H9 (cell line): ENCODE measurements around the gene FBXO41. TPM values are rescaled to one million over a fixed set of nuclear protein-coding genes. Genes with fewer than 3 reads are reported as not detected.
A peak's percentile ranks its signal among the peaks of the same experiment; 100 is the strongest.

Experiments used
- DNase-seq: peaks from one replicate; pipeline ENCODE4 v3.0.0-alpha.2; 2017
- H2AFZ ChIP-seq: one replicate; pipeline ENCODE4 v1.6.1; 2013; ENCODE audit warnings: mild to moderate bottlenecking, low read length, control low read depth, moderate library complexity
- H2AK5ac ChIP-seq: 2 replicates; pipeline ENCODE4 v1.6.1; 2013; ENCODE audit warnings: low read length, control low read depth, mixed read lengths; ENCODE audit not compliant: insufficient read length
- H2BK120ac ChIP-seq: one replicate; pipeline ENCODE4 v1.6.1; 2013; ENCODE audit warnings: low read depth, mild to moderate bottlenecking, low read length, control low read depth, inconsistent platforms; ENCODE audit not compliant: poor library complexity, severe bottlenecking
- H2BK12ac ChIP-seq: 2 replicates; pipeline ENCODE4 v1.6.1; 2013; ENCODE audit warnings: low read length, control low read depth, mixed read lengths, low read depth; ENCODE audit not compliant: insufficient read length
- H2BK15ac ChIP-seq: 2 replicates; pipeline ENCODE4 v1.6.1; 2013; ENCODE audit warnings: low read depth, low read length, control low read depth
- H2BK20ac ChIP-seq: one replicate; pipeline ENCODE4 v1.6.1; 2013; ENCODE audit warnings: low read depth, mild to moderate bottlenecking, low read length, control low read depth, inconsistent platforms; ENCODE audit not compliant: poor library complexity, severe bottlenecking
- H2BK5ac ChIP-seq: 2 replicates; pipeline ENCODE4 v1.6.1; 2013; ENCODE audit warnings: low read length, control low read depth, mixed read lengths; ENCODE audit not compliant: insufficient read length
- H3K14ac ChIP-seq: 2 replicates; pipeline ENCODE4 v1.6.1; 2013; ENCODE audit warnings: low read length, control low read depth; ENCODE audit not compliant: insufficient read depth
- H3K18ac ChIP-seq: 2 replicates; pipeline ENCODE4 v1.6.1; 2013; ENCODE audit warnings: low read depth, mild to moderate bottlenecking, mixed read lengths, low read length, control low read depth; ENCODE audit not compliant: insufficient read length
- H3K23ac ChIP-seq: 2 replicates; pipeline ENCODE4 v1.6.1; 2013; ENCODE audit warnings: low read length, control low read depth, mixed read lengths, low read depth; ENCODE audit not compliant: insufficient read length
- H3K23me2 ChIP-seq: 2 replicates; pipeline ENCODE4 v1.6.1; 2013; ENCODE audit warnings: low read depth, mild to moderate bottlenecking, mixed read lengths, low read length, control low read depth; ENCODE audit not compliant: insufficient read length, poor library complexity, severe bottlenecking
- H3K27ac ChIP-seq: 2 replicates; pipeline ENCODE4 v1.5.1; 2013; ENCODE audit warnings: low read length, control low read depth, mixed read lengths, low read depth; ENCODE audit not compliant: insufficient read length
- H3K27me3 ChIP-seq: 2 replicates; pipeline ENCODE4 v1.6.1; 2013; ENCODE audit warnings: low read length, control low read depth, inconsistent platforms; ENCODE audit not compliant: insufficient read depth
- H3K4ac ChIP-seq: 2 replicates; pipeline ENCODE4 v1.6.1; 2013; ENCODE audit warnings: low read depth, mild to moderate bottlenecking, control low read depth, inconsistent platforms, low read length, moderate library complexity
- H3K4me1 ChIP-seq: 2 replicates; pipeline ENCODE4 v1.6.1; 2013; ENCODE audit warnings: low read length, control low read depth, inconsistent platforms; ENCODE audit not compliant: insufficient read depth
- H3K4me2 ChIP-seq: 2 replicates; pipeline ENCODE4 v1.6.1; 2013; ENCODE audit warnings: low read length, control low read depth, mixed read lengths; ENCODE audit not compliant: insufficient read length, insufficient read depth
- H3K56ac ChIP-seq: 2 replicates; pipeline ENCODE4 v1.6.1; 2013; ENCODE audit warnings: low read depth, mild to moderate bottlenecking, mixed read lengths, low read length, control low read depth; ENCODE audit not compliant: insufficient read length
- H3K79me1 ChIP-seq: 2 replicates; pipeline ENCODE4 v1.6.1; 2013; ENCODE audit warnings: low read depth, mild to moderate bottlenecking, moderate library complexity, low read length, control low read depth, inconsistent platforms; ENCODE audit not compliant: insufficient read depth, poor library complexity, severe bottlenecking
- H3K79me2 ChIP-seq: 2 replicates; pipeline ENCODE4 v1.6.1; 2013; ENCODE audit warnings: low read length, control low read depth, inconsistent platforms; ENCODE audit not compliant: insufficient read depth
- H3K9ac ChIP-seq: 2 replicates; pipeline ENCODE4 v1.6.1; 2013; ENCODE audit warnings: low read length, control low read depth, mixed read lengths; ENCODE audit not compliant: insufficient read length; ENCODE audit errors: extremely low read depth
- H3K9me3 ChIP-seq: one replicate; pipeline ENCODE4 v1.6.1; 2013; ENCODE audit warnings: low read depth, low read length, inconsistent platforms; ENCODE audit not compliant: control insufficient read depth
- H3T11ph ChIP-seq: one replicate; pipeline ENCODE4 v1.6.1; 2013; ENCODE audit warnings: mild to moderate bottlenecking, low read length, control low read depth, inconsistent platforms
- H4K20me1 ChIP-seq: one replicate; pipeline ENCODE4 v1.6.1; 2013; ENCODE audit not compliant: control insufficient read depth, insufficient read length, insufficient read depth
- H4K5ac ChIP-seq: 2 replicates; pipeline ENCODE4 v1.6.1; 2013; ENCODE audit warnings: low read depth, mild to moderate bottlenecking, mixed read lengths, low read length, control low read depth; ENCODE audit not compliant: insufficient read length
- H4K8ac ChIP-seq: replicated peaks from 2 replicates; pipeline ENCODE4 v1.6.1; 2013; ENCODE audit warnings: low read length, control low read depth, mixed read lengths, low read depth; ENCODE audit not compliant: insufficient read length
- H4K91ac ChIP-seq: 2 replicates; pipeline ENCODE4 v1.6.1; 2013; ENCODE audit warnings: low read depth, mild to moderate bottlenecking, moderate library complexity, mixed read lengths, low read length, control low read depth; ENCODE audit not compliant: insufficient read length
- H3K27ac Mint-ChIP-seq, 3 experiments: 2 replicates in 2 of 3; 3 replicates in 1 of 3; pipeline ENCODE4 v1.8.0; 2020 to 2021; ENCODE audit warnings: mixed read lengths in 3 of 3, mild to moderate bottlenecking in 1 of 3, moderate library complexity in 1 of 3
- H3K27me3 Mint-ChIP-seq: 2 replicates; pipeline ENCODE4 v1.8.0; 2021; ENCODE audit warnings: low read depth, mild to moderate bottlenecking, moderate library complexity, mixed read lengths
- H3K36me3 Mint-ChIP-seq, 3 experiments: 2 replicates in 2 of 3; 3 replicates in 1 of 3; pipeline ENCODE4 v1.8.0; 2020 to 2021; ENCODE audit warnings: low read depth in 3 of 3, mixed read lengths in 3 of 3; ENCODE audit not compliant: insufficient read depth in 1 of 3
- H3K4me1 Mint-ChIP-seq, 2 experiments: 2 replicates each; pipeline ENCODE4 v1.8.0; 2020; ENCODE audit warnings: mixed read lengths in 2 of 2
- H3K4me3 Mint-ChIP-seq, 2 experiments: 2 replicates in 1 of 2; 3 replicates in 1 of 2; pipeline ENCODE4 v1.8.0; 2020 to 2021; ENCODE audit warnings: mild to moderate bottlenecking in 2 of 2, mixed read lengths in 2 of 2, moderate library complexity in 1 of 2
- H3K9me3 Mint-ChIP-seq, 2 experiments: 2 replicates in 1 of 2; 3 replicates in 1 of 2; pipeline ENCODE4 v1.8.0; 2020; ENCODE audit warnings: mild to moderate bottlenecking in 2 of 2, mixed read lengths in 2 of 2, moderate library complexity in 1 of 2
- CTCF ChIP-seq: fragments of 200-600 bp; sonication (generic); conservative IDR thresholded peaks from 3 replicates; pipeline ENCODE4 v1.8.0; 2021; ENCODE audit warnings: antibody characterized with exemption, mild to moderate bottlenecking
- WGBS: extraction: QIAGEN DNeasy Blood & Tissue Kit; methylation state at CpG from one replicate; pipeline ENCODE4 v1.1.7; 2013; ENCODE audit warnings: missing lambda C conversion rate, low lambda C conversion rate, mixed read lengths; ENCODE audit not compliant: insufficient read length; ENCODE audit errors: extremely low coverage; 5-methylcytosine and 5-hydroxymethylcytosine counted together
- total RNA-seq: library from RNA; stranded (reverse); gene quantifications from 2 replicates; pipeline ENCODE4 v1.2.1, GENCODE V29; 2021

FBXO41 gene
- total RNA-seq, 1 experiment from 2014 or later = 16.2 TPM

- H2BK20ac ChIP-seq = no peak overlapping the region
- H2BK12ac ChIP-seq = no peak overlapping the region
- no peaks in the 10 kb centered on the region; a peak in 1 of 7 replicates for H3K36me3 Mint-ChIP-seq
- H4K8ac ChIP-seq = no peak overlapping the region
- peaks cover 2% of the 10 kb centered on the region; the same call in 1 of the 2 replicates for H3K27me3 ChIP-seq
- no peak for DNase-seq
- H3K56ac ChIP-seq = no peak overlapping the region
- H2AFZ ChIP-seq = no peak overlapping the region
- no CpG with 5 or more reads among the region's 43 CpGs for WGBS
- H3K23ac ChIP-seq = no peak overlapping the region
- peaks cover 3% of the 10 kb centered on the region; the same call in 1 of the 2 replicates for H3K79me2 ChIP-seq
- no peaks in the 10 kb centered on the region for H4K20me1 ChIP-seq
- H2AK5ac ChIP-seq = no peak overlapping the region
- peaks cover 3% of the 10 kb centered on the region for H3K79me1 ChIP-seq
- H3K4me1 Mint-ChIP-seq = peaks cover 19 to 24% of the 10 kb centered on the region in 2 experiments
- H4K91ac ChIP-seq = no peak overlapping the region
- no peak for TF ChIP-seq CTCF
- H3K14ac ChIP-seq = peak overlapping the region; percentile 81
- H3K18ac ChIP-seq = no peak overlapping the region
- H3K4ac ChIP-seq = no peak overlapping the region
- H3K27ac Mint-ChIP-seq = 0 out of 7 replicates have a peak overlapping the region, but pooled peaks of 1 of the 3 experiments have one; percentile 27
- H2BK5ac ChIP-seq = no peak overlapping the region
- peaks cover 3% of the 10 kb centered on the region; the same call in 1 of the 2 replicates for H3K4me1 ChIP-seq
- H3K9me3 Mint-ChIP-seq = no peaks in the 10 kb centered on the region
- peaks cover 15% of the 10 kb centered on the region for H3K23me2 ChIP-seq
- H2BK120ac ChIP-seq = no peak overlapping the region
- H3T11ph ChIP-seq = no peak overlapping the region
- peak overlapping the region; percentile 62 for H3K9ac ChIP-seq
- no peaks in the 10 kb centered on the region for H3K9me3 ChIP-seq
- peaks cover 39% of the 10 kb centered on the region for H3K27me3 Mint-ChIP-seq
- H3K27ac ChIP-seq = no peak overlapping the region
- no peak overlapping the region for H2BK15ac ChIP-seq
- peak overlapping the region; percentile 89 for H3K4me2 ChIP-seq
- H3K4me3 Mint-ChIP-seq = peak overlapping the region; percentile 77 to 88
- H4K5ac ChIP-seq = no peak overlapping the region
Observed at GRCh38 chr2:73283545-73284295, 558 bp downstream of the FBXO41 start.
